Posterior vena cava (tissue), 2 donors: ENCODE data around the gene COL26A1. TPM values are rescaled to one million over a fixed set of nuclear protein-coding genes. Genes with fewer than 3 reads are reported as not detected.
"Not testable (repeated sequence)": the region's sequence is repeated elsewhere in the genome, so short reads cannot be mapped to it uniquely, and the experiment has no call there.

Experiments used
- DNase-seq: peaks from one replicate; pipeline ENCODE4 v3.0.0-alpha.2; 2020; ENCODE audit warnings: low spot score
- intact Hi-C, 2 donors: fragments of 100-400 bp; cut with DNase I; formaldehyde crosslinking; loops; one replicate each; pipeline versions ENCODE4 v1.14.1 to v1.14.2; 2022 to 2023
- total RNA-seq, 2 donors: library from RNA; stranded (reverse); fragmentation: NEBNext Ultra II Directional; extraction: Animal tissue kit (Norgen Biotek cat#: 25700); gene quantifications; one replicate each; pipeline ENCODE4 v1.2.1, GENCODE V29; 2021
- donor health status: DM: yes; HTN: yes; CAD: no.
- donor health status: DM: yes; HTN: yes; CAD: no.

The COL26A1 gene
- total RNA-seq, 2 donors from 2014 or later = not detected

DNA sequence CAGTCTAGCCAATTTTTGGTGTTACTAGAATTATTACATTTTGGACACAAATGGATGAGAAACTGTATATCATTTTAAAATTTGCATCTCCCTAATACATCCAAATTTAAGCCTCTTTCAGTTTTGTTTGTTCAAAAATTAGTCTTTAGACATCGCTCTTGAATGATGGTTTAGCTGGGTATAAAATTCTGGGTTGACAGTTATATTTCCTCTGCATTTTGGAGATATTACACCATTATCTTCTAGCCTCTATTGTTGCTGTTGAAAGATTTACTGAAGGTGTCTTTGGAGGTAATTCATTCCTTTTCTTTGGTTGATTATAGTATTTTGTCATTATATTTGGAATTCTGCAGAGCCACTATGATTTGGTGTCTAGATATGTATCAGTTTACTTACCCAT lies 116.5 kb downstream of the COL26A1 start:
- intact Hi-C loops = no loop called here
- no peak for DNase-seq

DNA sequence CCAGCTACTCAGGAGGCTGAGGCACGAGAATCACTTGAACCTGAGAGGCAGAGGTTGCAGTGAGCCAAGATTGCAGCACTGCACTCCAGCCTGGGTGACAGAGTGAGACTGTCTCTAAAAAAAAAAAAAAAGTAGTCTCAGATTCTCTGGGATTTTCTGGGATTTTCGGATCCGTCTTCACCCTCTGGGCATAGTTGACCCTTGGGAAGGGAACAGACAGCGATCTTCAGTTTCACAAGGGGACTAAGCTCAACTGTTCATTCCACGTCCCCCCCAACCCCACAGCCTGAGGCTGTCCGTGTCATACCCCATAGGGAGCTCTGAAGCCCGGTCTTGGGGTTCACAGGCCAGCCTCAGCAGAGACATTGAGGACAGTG lies 123.4 kb downstream of the COL26A1 start:
- DNase-seq, intact Hi-C loops: not testable (repeated sequence)

DNA sequence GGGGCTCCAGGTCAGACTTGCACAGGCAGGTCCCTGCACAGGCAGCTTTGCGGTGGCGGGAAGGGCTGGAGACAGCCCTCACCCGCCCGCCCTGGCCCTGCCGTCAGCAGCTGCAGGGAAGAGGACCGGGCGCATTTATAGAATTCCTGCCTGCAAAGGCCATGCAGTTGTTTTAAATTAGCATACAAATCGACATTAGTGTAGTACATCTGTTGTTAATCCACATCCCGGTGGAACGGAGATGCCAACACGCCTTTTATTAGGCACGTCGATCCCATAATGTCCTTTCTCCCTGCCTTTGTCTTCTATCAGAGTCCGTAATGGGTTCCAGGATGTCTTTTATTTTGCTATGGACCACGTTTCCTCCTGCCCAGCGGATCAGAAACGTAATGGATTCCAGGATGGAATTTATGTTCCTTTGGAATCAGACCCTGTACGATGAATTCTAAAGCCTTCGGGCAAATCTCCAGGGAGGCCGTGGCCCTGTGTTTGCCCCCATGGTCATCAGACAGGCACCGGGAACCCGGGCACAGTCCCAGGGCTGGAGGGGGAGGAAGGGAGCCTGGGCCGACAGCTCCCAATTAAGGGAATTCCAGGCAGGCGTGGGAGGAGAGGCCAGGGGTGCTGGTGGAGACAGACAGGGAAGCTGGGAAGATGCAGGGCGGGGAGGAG lies 123.9 kb downstream of the COL26A1 start:
- no peak for DNase-seq
- intact Hi-C loops = no loop called here

DNA sequence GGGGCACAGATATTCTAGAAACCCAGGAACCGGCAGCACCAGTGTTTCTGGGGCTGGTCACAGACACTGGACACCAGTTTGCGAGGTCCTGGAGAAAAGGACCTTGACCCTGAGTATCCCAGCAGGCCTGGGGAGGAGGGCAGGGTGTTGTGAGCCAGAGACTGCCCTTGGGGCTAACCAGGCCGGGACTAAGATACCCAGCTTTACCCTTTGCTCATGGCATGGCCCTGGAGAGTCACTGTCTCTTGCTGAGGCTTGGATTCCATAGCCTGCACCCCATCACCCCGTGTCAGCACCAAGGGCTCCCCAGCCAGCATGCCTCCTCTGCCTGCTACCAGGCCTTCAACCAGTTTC lies 124.4 kb downstream of the COL26A1 start:
- no peak for DNase-seq
- intact Hi-C loops = no loop called here

DNA sequence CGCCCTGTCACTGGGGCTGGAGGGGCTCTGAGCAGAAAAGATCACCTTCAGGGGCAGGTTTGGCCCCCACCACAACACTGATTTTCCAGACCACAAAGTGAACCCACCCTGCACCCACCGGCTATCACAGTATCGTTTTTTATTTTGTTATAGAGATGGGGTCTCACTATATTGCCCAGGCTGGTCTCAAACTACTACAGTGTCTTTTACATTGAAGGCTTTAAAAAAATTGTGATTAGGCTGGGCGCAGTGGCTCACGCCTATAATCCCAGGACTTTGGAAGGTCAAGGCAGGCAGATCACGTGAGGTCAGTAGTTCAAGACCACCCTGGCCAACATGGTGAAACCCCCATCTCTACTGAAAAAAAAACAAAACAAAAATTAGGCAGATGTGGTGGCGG lies 125.1 kb downstream of the COL26A1 start:
- intact Hi-C loops = no loop called here
- DNase-seq = no peak

DNA sequence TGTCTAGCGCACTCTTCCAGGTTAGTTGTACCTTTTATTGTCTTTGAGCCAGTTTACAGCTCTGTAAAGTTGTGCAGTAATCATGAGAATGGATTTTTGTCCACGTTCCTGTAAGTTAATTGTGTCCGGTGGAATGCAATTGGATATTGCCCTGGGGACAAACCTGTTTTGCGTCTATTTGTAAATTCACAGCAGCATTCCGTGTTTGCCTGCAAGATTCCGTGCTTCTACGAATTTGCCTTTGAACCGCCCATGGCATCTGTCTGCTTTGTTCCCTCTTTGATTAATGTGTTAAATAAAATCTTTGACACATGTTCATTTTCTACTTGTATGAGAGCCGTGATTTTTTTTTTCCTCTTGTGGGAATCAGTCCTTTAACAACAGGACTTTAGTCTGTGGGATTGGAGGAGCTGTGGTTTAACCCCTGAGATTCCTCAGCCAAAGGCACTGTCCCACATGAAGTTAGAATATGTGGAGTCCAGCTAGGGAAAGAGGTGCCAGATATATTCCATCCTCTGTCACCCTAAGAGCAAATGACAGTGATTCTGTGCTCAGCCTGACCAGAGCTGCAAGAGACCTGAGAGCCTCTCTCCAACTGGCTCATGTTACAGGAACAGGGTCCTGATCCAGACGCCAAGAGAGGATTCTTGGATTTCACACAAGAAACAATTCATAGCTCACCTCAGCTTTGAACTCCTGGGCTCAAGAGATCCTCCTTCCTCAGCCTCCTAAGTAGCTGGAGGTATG lies 126.3 kb downstream of the COL26A1 start:
- intact Hi-C loops = no loop called here

DNA sequence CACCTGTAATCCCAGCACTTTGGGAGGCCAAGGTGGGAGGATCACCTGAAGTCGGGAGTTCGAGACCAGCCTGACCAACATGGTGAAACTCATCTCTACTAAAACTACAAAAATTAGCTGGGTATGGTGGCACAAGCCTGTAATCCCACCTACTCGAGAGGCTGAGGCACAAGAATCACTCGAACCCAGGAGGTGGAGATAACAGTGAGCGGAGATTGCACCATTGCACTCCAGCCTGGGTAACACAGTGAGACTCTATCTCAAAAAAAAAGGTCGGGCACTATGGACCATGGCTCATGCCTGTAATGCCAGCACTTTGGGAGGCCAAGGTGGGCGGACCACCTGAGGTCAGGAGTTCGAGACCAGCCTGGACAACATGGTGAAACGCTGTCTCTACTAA lies 127.8 kb downstream of the COL26A1 start:
- DNase-seq, intact Hi-C loops: not testable (repeated sequence)

More for the DNA sequence above, 126.3 kb downstream of the COL26A1 start:
- no peak for DNase-seq

DNA sequence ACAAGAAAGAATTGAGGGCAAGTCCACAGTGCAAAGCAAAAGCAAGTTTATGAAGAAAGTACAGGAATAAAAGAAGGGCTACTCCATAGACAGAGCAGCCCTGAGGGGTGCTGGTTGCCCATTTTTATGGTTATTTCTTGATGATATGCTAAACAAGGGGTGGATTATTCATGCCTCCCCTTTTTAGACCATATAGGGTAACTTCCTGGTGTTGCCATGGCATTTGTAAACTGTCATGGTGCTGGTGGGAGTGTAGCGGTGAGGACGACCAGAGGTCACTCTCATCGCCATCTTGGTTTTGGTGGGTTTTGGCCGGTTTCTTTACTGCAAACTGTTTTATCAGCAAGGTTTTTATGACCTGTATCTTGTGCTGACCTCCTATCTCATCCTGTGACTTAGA lies 128.8 kb downstream of the COL26A1 start:
- DNase-seq, intact Hi-C loops: not testable (repeated sequence)

DNA sequence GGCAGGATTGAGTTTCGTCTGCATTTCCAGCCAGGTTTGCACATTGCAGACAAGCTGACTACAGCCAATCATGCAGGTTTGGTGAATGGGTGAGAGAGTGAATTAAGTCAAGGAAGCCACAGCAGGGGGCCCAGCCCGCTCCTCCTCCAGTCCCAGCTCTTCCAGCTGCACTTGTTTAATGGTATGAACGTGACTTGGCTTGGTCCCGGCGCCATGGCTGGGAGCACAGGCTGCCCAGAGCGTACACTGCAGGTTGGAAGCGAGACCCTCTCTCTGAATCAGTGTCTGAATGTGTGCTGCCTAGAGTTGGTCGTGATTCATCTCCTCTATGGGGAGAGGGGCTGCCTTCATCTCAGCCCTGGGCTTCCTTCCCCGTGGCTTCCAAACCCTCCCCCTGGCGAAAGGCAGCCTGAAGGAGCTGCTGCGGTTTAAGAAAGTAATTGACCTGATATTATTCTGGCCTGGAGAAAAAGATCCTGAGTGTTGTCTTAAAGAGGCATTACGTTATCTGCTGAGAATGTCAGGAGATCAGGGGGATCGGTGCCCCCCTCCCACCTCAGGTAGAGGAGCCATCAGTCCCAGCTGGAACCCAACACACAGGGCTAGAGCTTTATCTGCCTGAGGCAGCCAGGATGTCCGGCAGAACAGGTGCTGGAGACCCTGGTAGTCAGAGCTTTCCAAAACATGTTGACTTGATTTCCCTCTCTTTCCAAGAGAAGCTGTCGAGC lies 132.1 kb downstream of the COL26A1 start:
- no peak for DNase-seq
- intact Hi-C loops = no loop called here

DNA sequence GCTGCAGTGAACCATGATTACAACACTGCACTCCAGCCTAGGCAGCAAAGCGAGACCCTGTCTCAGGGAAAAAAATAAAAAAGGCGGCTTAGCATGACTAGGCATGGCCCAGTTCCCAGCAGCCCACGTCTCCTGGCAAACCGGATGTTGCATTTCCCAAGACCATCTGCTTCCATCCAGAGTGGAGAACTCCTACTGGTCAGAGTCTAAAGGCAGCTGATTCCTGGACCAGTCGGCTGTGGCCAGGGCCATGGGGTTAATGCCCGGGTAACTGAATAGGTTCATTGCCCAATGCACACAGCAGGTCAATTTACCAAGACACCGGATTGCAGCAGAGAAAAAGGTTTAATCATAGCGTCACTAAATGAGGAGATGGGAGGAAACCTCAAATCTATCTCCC lies 133.3 kb downstream of the COL26A1 start:
- intact Hi-C loops = no loop called here
- no peak for DNase-seq

DNA sequence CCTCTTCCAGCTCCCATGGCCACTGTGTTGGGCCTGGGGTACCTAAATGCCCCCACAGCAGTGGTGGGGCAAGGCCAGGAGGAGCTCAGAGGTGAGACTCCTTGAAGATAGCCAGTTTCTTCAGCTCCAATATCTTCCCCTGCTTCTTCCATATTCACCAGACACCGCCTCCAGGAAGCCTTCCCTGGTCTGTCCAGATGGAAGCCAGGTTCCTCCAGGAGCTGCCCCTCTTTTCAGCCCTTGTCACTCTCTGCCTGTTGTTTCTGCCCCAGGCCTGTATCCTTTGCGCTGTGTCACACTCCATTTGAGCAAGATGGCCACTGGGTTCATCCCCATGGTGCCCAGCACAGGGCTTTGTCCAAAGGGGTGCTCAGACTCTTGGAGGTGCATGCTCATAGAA lies 138.7 kb downstream of the COL26A1 start:
- intact Hi-C loops = no loop called here
- DNase-seq = peak; percentile 20

DNA sequence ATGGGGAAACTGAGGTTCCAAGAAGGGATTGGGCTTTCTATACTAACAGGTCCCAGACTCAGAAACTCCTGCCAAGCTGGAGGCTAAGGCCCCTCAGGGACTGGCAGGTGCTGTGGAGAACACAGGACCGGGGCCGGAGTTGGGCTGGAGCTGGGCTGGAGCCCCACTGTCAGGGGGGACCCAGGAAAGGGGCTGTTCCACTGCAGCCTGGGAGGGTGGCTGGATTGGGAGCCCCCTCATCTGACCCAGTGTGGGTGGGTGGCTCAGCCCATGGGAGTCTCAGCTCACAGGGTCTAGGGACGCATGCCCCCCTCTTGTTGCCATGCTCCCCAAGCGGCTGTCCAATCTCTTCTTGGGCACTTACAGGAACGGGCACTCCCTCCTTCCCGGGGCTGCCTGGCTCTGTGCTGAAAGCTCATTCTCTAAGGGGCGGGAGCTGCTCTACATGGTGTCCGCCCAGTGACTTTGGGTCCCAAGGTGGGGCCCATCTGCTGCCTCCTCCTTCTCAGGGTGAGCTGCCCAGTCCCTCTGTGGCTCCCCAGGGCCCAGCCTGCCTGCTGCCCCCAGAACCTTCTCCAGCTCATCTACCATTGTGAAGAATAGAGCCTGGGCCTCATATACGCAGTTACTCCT lies 139.9 kb downstream of the COL26A1 start:
- intact Hi-C loops = no loop called here
- DNase-seq = no peak

DNA sequence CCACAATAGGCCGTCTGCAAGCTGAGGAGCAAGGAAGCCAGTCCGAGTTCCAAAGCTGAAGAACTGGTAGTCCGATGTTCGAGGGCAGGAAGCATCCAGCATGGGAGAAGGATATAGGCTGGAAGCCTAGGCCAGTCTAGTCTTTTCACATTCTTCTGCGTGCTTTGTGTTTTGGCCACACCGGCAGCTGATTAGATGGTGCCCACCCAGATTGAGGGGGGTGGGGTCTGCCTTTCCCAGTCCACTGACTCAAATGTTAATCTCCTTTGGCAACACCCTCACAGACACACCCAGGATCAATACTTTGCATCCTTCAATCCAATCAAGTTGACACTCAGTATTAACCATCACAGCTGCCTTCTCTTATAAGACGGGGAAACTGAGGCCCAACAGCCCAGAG lies 142.8 kb downstream of the COL26A1 start:
- DNase-seq, intact Hi-C loops: not testable (repeated sequence)

DNA sequence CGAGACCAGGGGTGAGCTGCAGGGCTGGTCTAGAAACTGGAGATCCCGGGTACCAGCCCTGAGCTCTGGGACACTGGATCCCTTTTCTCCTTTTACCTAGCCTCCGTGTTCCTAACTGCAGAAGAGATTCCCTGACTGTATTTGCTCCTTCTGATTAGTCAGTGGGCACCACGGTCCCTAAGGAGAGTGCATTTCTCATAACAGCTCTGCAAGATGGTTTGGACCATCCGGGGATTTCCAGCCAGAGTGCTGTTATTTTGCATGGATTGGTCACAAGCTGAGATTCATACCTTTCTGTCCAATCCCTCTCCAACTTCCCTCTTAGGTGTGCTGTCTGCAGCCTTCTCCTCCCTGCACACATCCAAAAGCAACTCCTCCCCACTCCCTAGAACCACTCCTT lies 143.9 kb downstream of the COL26A1 start:
- intact Hi-C loops = no loop called here
- DNase-seq = no peak

DNA sequence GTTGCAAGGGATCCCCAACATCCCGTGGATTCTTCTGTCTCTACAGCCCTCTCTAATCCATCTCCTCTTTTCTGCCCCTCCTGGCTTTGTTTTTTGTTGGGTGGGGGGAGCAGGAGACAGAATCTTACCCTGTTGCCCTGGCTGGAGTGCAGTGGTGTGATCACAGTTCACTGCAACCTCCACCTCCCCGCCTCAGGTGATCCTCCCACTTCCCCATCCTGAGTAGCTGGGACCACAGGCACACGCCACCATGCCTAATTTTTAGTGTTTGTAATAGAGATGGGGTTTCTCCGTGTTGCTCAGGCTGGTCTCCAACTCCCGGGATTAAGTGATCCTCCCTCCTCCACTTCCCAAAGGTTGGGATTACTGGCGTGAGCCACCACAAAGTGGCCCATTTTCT lies 144.7 kb downstream of the COL26A1 start:
- intact Hi-C loops = no loop called here
- no peak for DNase-seq

DNA sequence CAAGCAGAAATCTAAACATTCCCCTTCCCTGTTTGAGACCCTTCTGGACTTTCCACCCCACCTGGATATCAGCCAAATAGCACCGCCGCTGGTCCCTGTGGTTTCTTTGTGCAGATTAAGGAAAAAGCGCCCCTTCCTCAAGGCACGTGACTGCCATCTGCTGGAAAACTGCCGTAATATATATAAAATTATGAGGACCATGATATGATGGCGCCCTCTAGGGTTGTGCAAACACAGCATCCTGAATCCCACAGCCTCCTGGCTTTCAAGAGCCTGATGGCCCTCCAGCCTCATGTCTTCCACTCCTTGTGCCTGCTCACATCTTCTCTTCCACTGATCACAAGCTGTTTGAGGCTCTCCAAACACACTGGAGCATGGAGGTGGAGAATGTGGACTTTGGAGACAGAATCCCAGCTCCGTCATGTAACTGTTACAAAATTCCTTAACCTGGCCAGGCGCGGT lies 145.1 kb downstream of the COL26A1 start:
- no peak for DNase-seq

DNA sequence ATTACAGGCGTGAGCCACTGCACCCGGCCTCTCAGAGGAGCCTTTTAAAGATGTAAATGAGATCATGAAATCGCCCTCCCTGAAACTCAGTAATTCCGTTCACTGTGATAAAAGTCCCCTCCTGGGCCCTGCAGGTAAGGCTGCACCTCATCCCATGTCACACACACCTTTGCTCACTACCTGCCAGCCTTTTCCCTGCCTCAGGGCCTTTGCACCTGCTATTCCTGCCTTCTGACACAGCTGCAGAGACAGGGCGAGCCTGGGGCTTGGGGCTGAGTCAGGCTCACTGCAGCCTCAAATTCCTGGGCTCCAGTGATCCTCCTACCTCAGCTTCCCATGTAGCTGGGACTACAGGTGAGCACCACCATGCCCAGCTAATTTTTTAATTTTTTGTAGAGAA lies 147.6 kb downstream of the COL26A1 start:
- intact Hi-C loops = no loop called here
- DNase-seq = no peak

More for the DNA sequence above, 145.1 kb downstream of the COL26A1 start:
- intact Hi-C loops = no loop called here

DNA sequence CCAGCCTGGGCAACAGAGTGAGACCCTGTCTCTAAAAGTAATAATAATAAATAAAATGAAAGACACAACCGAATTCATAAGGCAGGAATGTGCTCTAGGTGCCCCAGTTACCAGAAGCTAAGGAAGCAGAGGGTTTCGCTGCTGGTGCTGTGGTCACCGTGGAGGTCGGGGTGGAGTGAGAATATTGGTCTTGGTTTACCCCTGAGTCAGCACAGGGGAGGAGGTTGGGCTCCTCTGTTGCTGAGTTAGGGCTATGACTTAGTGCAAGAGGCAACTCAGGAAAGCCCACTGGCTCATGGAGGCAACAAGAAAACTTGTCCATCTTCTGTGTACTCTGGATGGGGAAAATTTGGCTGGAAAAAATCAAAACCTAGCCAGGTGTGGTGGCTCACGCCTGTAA lies 149.3 kb downstream of the COL26A1 start:
- intact Hi-C loops = no loop called here

DNA sequence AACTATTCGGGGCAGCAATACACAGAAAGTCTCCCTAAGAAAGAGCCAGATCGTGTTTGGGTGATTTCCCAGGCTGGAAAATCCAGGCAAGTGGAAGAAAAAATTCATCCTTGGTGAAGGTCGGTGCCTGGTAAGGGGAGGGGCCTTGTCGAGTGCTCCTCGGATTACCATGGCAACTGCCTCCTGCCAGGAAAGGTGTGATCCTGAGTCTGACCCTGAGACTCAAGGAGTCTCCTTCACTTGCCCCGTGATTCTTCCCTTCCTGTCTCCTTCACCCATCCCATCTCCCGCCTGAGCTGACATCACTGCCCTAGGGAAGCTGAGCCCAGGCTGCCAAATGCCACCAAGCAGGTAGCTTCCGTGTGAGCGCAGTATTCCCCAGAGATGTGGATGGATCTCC lies 154.2 kb downstream of the COL26A1 start:
- no peak for DNase-seq
- intact Hi-C loops = no loop called here

More for the DNA sequence above, 149.3 kb downstream of the COL26A1 start:
- DNase-seq = no peak

DNA sequence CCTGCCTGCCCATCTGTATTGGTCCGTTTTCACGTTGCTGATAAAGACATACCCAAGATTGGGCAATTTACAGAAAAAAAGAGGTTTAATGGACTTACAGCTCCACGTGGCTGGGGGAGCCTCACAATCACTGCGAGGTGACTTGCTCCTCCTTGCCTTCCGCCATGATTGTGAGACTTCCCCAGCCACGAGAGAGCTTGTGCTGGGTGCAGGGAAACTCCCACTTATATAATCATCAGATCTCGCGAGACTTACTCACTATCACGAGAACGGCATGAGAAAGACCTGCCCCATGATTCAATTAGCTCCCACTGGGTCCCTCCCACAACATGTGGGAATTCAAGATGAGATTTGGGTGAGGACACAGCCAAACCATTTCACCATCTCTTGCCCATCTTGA lies 154.6 kb downstream of the COL26A1 start:
- intact Hi-C loops = no loop called here
- DNase-seq = no peak
